HG03565 (cell line): Measurements from ENCODE around the gene FAR2.
A peak's percentile ranks its signal among the peaks of the same experiment; 100 is the strongest.
"Not testable (repeated sequence)": the region's sequence is repeated elsewhere in the genome, so short reads cannot be mapped to it uniquely, and the experiment has no call there.

Source experiments
- ATAC-seq: cut with Tn5 transposase; IDR thresholded peaks from one replicate; pipeline ENCODE4 v1.9.1; 2021; ENCODE audit warnings: mild to moderate bottlenecking, moderate library complexity; ENCODE audit not compliant: unreplicated experiment

Gene FAR2

GRCh38 chr12:29316752-29317151 lies 167.7 kb downstream of the FAR2 start:
- no peak for ATAC-seq

GRCh38 chr12:29317556-29318363 lies 168.7 kb downstream of the FAR2 start:
- peak; percentile 99 for ATAC-seq

GRCh38 chr12:29320295-29321085 lies 171.4 kb downstream of the FAR2 start:
- ATAC-seq: no peak

- no peak for ATAC-seq
These were observed 173.1 kb downstream of the FAR2 start for GRCh38 chr12:29322157-29322556.

GRCh38 chr12:29329411-29329810 lies 180.3 kb downstream of the FAR2 start:
- no peak for ATAC-seq

- ATAC-seq: no peak
These were observed 184.1 kb downstream of the FAR2 start for GRCh38 chr12:29333178-29333577.

- ATAC-seq: no peak
These were observed 185.9 kb downstream of the FAR2 start for GRCh38 chr12:29334937-29335336.

GRCh38 chr12:29337325-29337724 lies 188.2 kb downstream of the FAR2 start:
- ATAC-seq: no peak

GRCh38 chr12:29343022-29343799 lies 194.1 kb downstream of the FAR2 start:
- ATAC-seq: no peak

- no peak for ATAC-seq
These were observed 197.8 kb downstream of the FAR2 start for GRCh38 chr12:29346769-29347421.

GRCh38 chr12:29350080-29350479 lies 201.0 kb downstream of the FAR2 start:
- no peak for ATAC-seq

- no peak for ATAC-seq
These were observed 205.9 kb downstream of the FAR2 start for GRCh38 chr12:29354954-29355353.

- no peak for ATAC-seq
These were observed 216.0 kb downstream of the FAR2 start for GRCh38 chr12:29365091-29365490.

- ATAC-seq: no peak
These were observed 224.9 kb downstream of the FAR2 start for GRCh38 chr12:29374012-29374411.

GRCh38 chr12:29374913-29375312 lies 225.8 kb downstream of the FAR2 start:
- no peak for ATAC-seq

GRCh38 chr12:29376118-29376517 lies 227.0 kb downstream of the FAR2 start:
- no peak for ATAC-seq

GRCh38 chr12:29380536-29381523 lies 231.8 kb downstream of the FAR2 start, which contains the start of gene ERGIC2:
Gene ERGIC2 (minus strand): TSS chr12:29381172. CDS start chr12:29371633, 9,539 bp downstream.
- ATAC-seq: peak; percentile 98

GRCh38 chr12:29382251-29382650 lies 233.2 kb downstream of the FAR2 start:
- no peak for ATAC-seq

GRCh38 chr12:29385194-29385593 lies 236.1 kb downstream of the FAR2 start:
- not testable (repeated sequence) for ATAC-seq
